Activated T-cell treated with anti-CD3 and anti-CD28 coated beads, Interleukin-2, amount 50 U/mL, for 72 hours (primary cell): ENCODE measurements around the gene SOWAHA. TPM values are rescaled to one million over a fixed set of nuclear protein-coding genes. Genes with fewer than 3 reads are reported as not detected.

ENCODE experiments used
- ATAC-seq, 2 donors: fragments of 150-1000 bp; cut with Tn5 transposase; replicated peaks in 1 of 2; 2 replicates each; pipeline ENCODE4 v1.10.0; 2021; ENCODE audit warnings: moderate library complexity in 2 of 2, mild to moderate bottlenecking in 1 of 2
- DNase-seq, 2 donors: peaks; one replicate each; pipeline ENCODE4 v3.0.0; 2021 to 2022; ENCODE audit warnings: mixed read lengths in 1 of 2
- H3K27ac Mint-ChIP-seq: one replicate; pipeline ENCODE4 v1.8.0; 2022; ENCODE audit warnings: mild to moderate bottlenecking, moderate library complexity, mixed read lengths
- H3K27me3 Mint-ChIP-seq: one replicate; pipeline ENCODE4 v1.8.0; 2022; ENCODE audit warnings: low read depth, mixed read lengths
- H3K36me3 Mint-ChIP-seq, 2 donors: one replicate each; pipeline ENCODE4 v1.8.0; 2022; ENCODE audit warnings: mixed read lengths in 2 of 2, mild to moderate bottlenecking in 1 of 2; ENCODE audit not compliant: insufficient read depth in 2 of 2
- H3K4me1 Mint-ChIP-seq: one replicate; pipeline ENCODE4 v1.8.0; 2022; ENCODE audit warnings: low read depth, mixed read lengths
- H3K4me3 Mint-ChIP-seq, 2 donors: one replicate each; pipeline ENCODE4 v1.8.0; 2022; ENCODE audit warnings: mild to moderate bottlenecking in 2 of 2, mixed read lengths in 2 of 2, moderate library complexity in 2 of 2
- H3K9me3 Mint-ChIP-seq, 2 donors: one replicate each; pipeline ENCODE4 v1.8.0; 2022; ENCODE audit warnings: mixed read lengths in 2 of 2
- total RNA-seq, 2 donors: library from RNA; stranded (reverse); gene quantifications; one replicate each; pipeline ENCODE4 v1.2.3, GENCODE V29; 2022

Gene SOWAHA
- total RNA-seq, 2 donors from 2014 or later: not detected

GRCh38 chr5:132773601-132774355 lies 39.3 kb upstream of the SOWAHA start:
- no peak for DNase-seq
- Mint-ChIP-seq H3K36me3 (peaks cover 0 to 2% of the 10 kb centered on the region in 2 donors), H3K27ac (no peak overlapping the region), H3K27me3 (peaks cover 21% of the 10 kb centered on the region), H3K4me3 (no peak overlapping the region), H3K4me1 (peaks cover 13% of the 10 kb centered on the region), H3K9me3 (no peaks in the 10 kb centered on the region)
- no peak for ATAC-seq

GRCh38 chr5:132774406-132774805 lies 38.7 kb upstream of the SOWAHA start:
- peaks cover 0 to 2% of the 10 kb centered on the region in 2 donors for H3K36me3 Mint-ChIP-seq
- H3K4me1 Mint-ChIP-seq: peaks cover 13% of the 10 kb centered on the region
- H3K9me3 Mint-ChIP-seq: no peaks in the 10 kb centered on the region
- DNase-seq (no peak), ATAC-seq (no peak)
- peaks cover 28% of the 10 kb centered on the region for H3K27me3 Mint-ChIP-seq
- no peak overlapping the region for H3K4me3 Mint-ChIP-seq
- no peak overlapping the region for H3K27ac Mint-ChIP-seq

GRCh38 chr5:132774896-132775295 lies 38.2 kb upstream of the SOWAHA start:
- Mint-ChIP-seq H3K9me3 (no peaks in the 10 kb centered on the region), H3K27ac (no peak overlapping the region), H3K27me3 (peaks cover 33% of the 10 kb centered on the region), H3K36me3 (peaks cover 0 to 2% of the 10 kb centered on the region in 2 donors), H3K4me1 (peaks cover 13% of the 10 kb centered on the region), H3K4me3 (no peak overlapping the region)
- ATAC-seq (no peak), DNase-seq (no peak)

GRCh38 chr5:132775476-132775961 lies 37.6 kb upstream of the SOWAHA start:
- Mint-ChIP-seq H3K27me3 (peaks cover 39% of the 10 kb centered on the region), H3K27ac (no peak overlapping the region), H3K4me1 (peaks cover 13% of the 10 kb centered on the region), H3K36me3 (peaks cover 0 to 2% of the 10 kb centered on the region in 2 donors), H3K4me3 (peak overlapping the region; percentile 18 to 58), H3K9me3 (no peaks in the 10 kb centered on the region)
- DNase-seq: no peak
- ATAC-seq: no peak

- H3K4me3 Mint-ChIP-seq: peak overlapping the region; percentile 61 to 69
- ATAC-seq (peak in 1 of 2 donors; percentile 28), DNase-seq (peak in 1 of 2 donors; percentile 4)
- peaks cover 13% of the 10 kb centered on the region for H3K4me1 Mint-ChIP-seq
- no peaks in the 10 kb centered on the region for H3K9me3 Mint-ChIP-seq
- peaks cover 47% of the 10 kb centered on the region for H3K27me3 Mint-ChIP-seq
- H3K36me3 Mint-ChIP-seq: peaks cover 0 to 2% of the 10 kb centered on the region in 2 donors
- no peak overlapping the region for H3K27ac Mint-ChIP-seq
Observed at GRCh38 chr5:132776131-132776937, 36.8 kb upstream of the SOWAHA start.

- no peak overlapping the region for H3K27ac Mint-ChIP-seq
- H3K9me3 Mint-ChIP-seq: no peaks in the 10 kb centered on the region
- H3K4me1 Mint-ChIP-seq: peaks cover 13% of the 10 kb centered on the region
- no peak overlapping the region for H3K4me3 Mint-ChIP-seq
- ATAC-seq: no peak
- peaks cover 52% of the 10 kb centered on the region for H3K27me3 Mint-ChIP-seq
- H3K36me3 Mint-ChIP-seq: peaks cover 0 to 2% of the 10 kb centered on the region in 2 donors
- no peak for DNase-seq
Observed at GRCh38 chr5:132776938-132777208, 36.2 kb upstream of the SOWAHA start.

- peak; percentile 60 to 75 for DNase-seq
- Mint-ChIP-seq H3K9me3 (no peaks in the 10 kb centered on the region), H3K36me3 (peaks cover 0 to 2% of the 10 kb centered on the region in 2 donors), H3K4me3 (peak within 1 kb of the TSS; percentile 61 to 89), H3K27me3 (peaks cover 56% of the 10 kb centered on the region), H3K4me1 (peaks cover 13% of the 10 kb centered on the region), H3K27ac (no peak within 1 kb of the TSS)
- ATAC-seq: peak; percentile 80 to 85
Observed at GRCh38 chr5:132777209-132778069, 35.7 kb upstream of the SOWAHA start, which contains the start of gene SEPTIN8. TSS of gene SEPTIN8 (minus strand) at chr5:132777239. CDS start at chr5:132777137, 102 bp downstream.

GRCh38 chr5:132778129-132778528 lies 35.0 kb upstream of the SOWAHA start:
- H3K4me1 Mint-ChIP-seq: peaks cover 13% of the 10 kb centered on the region
- H3K4me3 Mint-ChIP-seq: peak overlapping the region; percentile 43 to 89
- H3K9me3 Mint-ChIP-seq: no peaks in the 10 kb centered on the region
- H3K27me3 Mint-ChIP-seq: peaks cover 61% of the 10 kb centered on the region
- H3K36me3 Mint-ChIP-seq: peaks cover 0 to 2% of the 10 kb centered on the region in 2 donors
- no peak for DNase-seq
- no peak overlapping the region for H3K27ac Mint-ChIP-seq
- ATAC-seq: no peak

GRCh38 chr5:132778856-132779255 lies 34.2 kb upstream of the SOWAHA start:
- DNase-seq: no peak
- peaks cover 13% of the 10 kb centered on the region for H3K4me1 Mint-ChIP-seq
- ATAC-seq: no peak
- no peak overlapping the region for H3K27ac Mint-ChIP-seq
- peaks cover 0 to 2% of the 10 kb centered on the region in 2 donors for H3K36me3 Mint-ChIP-seq
- no peaks in the 10 kb centered on the region for H3K9me3 Mint-ChIP-seq
- peaks cover 65% of the 10 kb centered on the region for H3K27me3 Mint-ChIP-seq
- H3K4me3 Mint-ChIP-seq: peak overlapping the region in 1 of 2 donors; percentile 10

- H3K4me1 Mint-ChIP-seq: peaks cover 13% of the 10 kb centered on the region
- DNase-seq: no peak
- H3K4me3 Mint-ChIP-seq: no peak overlapping the region
- H3K27ac Mint-ChIP-seq: no peak overlapping the region
- no peak for ATAC-seq
- peaks cover 0 to 2% of the 10 kb centered on the region in 2 donors for H3K36me3 Mint-ChIP-seq
- peaks cover 65% of the 10 kb centered on the region for H3K27me3 Mint-ChIP-seq
- no peaks in the 10 kb centered on the region for H3K9me3 Mint-ChIP-seq
Observed at GRCh38 chr5:132779961-132780360, 33.1 kb upstream of the SOWAHA start.

GRCh38 chr5:132780577-132780976 lies 32.5 kb upstream of the SOWAHA start:
- no peak for ATAC-seq

GRCh38 chr5:132781029-132781428 lies 32.1 kb upstream of the SOWAHA start:
- H3K27me3 Mint-ChIP-seq: peaks cover 68% of the 10 kb centered on the region

More at GRCh38 chr5:132780577-132780976, 32.5 kb upstream of the SOWAHA start:
- Mint-ChIP-seq H3K9me3 (no peaks in the 10 kb centered on the region), H3K4me1 (peaks cover 9% of the 10 kb centered on the region), H3K27me3 (peaks cover 65% of the 10 kb centered on the region), H3K4me3 (no peak overlapping the region), H3K27ac (no peak overlapping the region), H3K36me3 (peaks cover 0 to 2% of the 10 kb centered on the region in 2 donors)
- no peak for DNase-seq

More at GRCh38 chr5:132781029-132781428, 32.1 kb upstream of the SOWAHA start:
- Mint-ChIP-seq H3K4me3 (no peak overlapping the region), H3K4me1 (peaks cover 5% of the 10 kb centered on the region), H3K36me3 (peaks cover 0 to 2% of the 10 kb centered on the region in 2 donors), H3K27ac (no peak overlapping the region), H3K9me3 (no peaks in the 10 kb centered on the region)
- ATAC-seq (no peak), DNase-seq (no peak)
